ENCODE results near the gene LMBRD2. TPM values are rescaled to one million over a fixed set of nuclear protein-coding genes. Genes with fewer than 3 reads are reported as not detected.
A peak's percentile ranks its signal among the peaks of the same experiment; 100 is the strongest.

LMBRD2 gene
- total RNA-seq, 1 experiment from 2014 or later, result 10.3 TPM

- peak; percentile 55 for DNase-seq (ENCODE audit: low read depth)
Observed at GRCh38 chr5:36108758-36109460, 42.8 kb downstream of the LMBRD2 start.

- no peak for DNase-seq (ENCODE audit: low read depth)
Observed at GRCh38 chr5:36105819-36106218, 45.9 kb downstream of the LMBRD2 start.

DNA sequence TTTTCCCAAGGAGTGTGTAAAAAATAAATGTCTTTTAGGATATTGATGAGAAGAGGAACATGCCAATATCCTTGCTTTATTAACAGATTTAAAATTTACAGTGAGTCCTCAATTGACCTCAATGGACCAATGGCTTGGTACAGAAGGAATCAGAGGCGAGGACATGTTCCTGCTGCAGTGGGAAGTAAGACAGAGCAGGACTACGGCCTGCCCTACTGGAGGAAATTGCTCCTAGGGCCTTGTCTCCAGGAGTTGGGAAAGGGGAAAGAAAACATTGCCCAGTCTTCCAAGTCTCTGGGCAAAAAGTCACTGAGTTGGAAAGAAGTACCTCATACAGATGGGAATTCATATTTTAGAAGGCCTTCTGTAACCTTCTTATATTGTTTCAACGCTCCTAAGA, 51.9 kb downstream of the LMBRD2 start:
- DNase-seq (ENCODE audit: low read depth), result no peak

GRCh38 chr5:36096486-36096885, 55.2 kb downstream of the LMBRD2 start:
- no peak for DNase-seq (ENCODE audit: low read depth)

DNA sequence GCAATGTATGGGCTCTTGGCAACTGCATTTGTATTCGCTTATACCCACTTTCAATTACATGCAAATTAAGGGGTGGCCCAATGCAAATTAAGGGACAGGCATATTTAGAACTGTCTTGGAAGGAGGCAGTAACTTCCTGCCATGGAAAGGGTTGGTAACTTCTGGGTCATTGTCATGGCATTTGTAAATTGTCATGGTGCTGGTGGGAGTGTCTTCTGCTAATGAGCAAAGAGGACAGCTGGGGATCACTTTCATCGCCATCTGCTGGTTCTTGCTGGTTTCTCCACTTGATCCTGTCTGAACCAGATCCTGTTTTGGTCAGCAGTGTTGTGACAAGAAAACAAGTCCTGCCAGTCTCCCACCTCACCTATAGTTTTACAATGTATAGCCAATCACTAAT, 61.7 kb downstream of the LMBRD2 start:
- peak; percentile 58 for DNase-seq (ENCODE audit: low read depth)

GRCh38 chr5:36079200-36079781, 72.4 kb downstream of the LMBRD2 start:
- DNase-seq (ENCODE audit: low read depth), result peak; percentile 73

GRCh38 chr5:36078430-36078829, 73.3 kb downstream of the LMBRD2 start:
- DNase-seq (ENCODE audit: low read depth), result no peak

DNA sequence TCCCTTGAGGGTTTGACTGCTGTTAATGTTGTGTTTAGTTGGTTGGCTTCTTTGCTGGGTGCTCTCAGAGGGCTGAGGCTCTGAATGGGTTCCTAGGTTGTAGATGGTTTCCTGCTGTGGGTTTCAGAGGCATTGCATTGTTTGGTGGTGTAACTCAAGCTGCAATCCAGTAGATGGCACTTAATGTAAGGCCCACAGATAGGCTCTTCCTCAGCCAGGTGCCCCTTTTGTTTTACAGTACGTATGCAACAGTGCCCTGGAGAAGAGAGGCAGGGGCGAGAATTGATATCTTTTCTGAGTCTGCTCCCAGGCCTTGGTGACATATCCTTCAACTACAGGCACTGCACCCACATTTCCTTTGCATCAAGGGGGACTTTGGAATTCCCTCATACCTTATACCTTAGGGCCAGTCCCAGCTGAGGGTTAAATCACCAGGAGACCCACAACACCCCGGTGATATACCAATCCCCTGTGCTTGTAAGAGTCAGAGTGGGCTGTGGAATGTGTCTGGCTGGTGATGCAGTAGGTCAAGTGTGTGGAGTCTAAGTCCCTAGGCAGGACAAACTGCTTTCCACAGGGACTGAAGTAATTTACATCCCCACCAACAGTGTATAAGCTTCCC, 78.0 kb downstream of the LMBRD2 start:
- peak; percentile 40 for DNase-seq (ENCODE audit: low read depth)

DNA sequence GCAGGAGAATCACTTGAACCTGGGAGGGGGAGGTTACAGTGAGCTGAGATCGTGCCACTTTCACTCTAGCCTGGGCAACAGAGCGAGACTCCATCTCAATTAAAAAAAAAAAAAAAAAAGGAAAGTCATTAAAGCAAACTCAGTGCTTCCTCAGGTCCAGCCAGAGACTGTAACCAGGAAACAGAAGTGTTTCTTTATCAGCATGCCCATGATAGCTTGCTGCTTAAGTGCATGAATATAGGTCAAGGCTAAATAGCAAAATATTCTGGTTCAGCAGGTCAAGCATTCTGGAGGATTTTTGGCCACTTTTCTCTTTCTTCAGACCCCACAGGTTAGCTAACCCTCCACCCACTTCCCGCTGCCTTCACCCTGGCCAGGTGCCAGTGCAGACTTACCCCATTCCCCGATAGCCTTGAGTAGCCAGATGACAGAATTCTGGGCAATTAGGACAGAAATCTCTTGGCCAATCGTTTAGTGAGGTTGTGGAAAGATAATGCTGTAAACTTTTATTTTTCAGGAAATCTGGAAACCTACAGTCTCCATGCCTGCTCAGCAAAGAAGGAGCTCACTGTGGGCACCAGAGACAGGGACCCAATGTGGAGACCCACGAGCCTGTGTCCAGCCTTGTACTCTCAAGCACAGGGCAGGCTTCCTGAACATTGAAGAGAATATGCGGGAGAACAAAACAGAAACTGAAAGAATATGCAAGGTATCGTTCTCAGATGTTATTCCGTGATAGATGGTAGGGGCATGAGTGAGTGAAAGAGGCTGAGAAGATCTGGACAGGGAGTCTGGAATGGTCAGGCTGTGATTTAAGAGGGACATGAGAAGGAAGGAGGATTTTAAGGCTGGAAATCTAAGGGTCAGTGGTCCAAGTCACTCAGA, 80.8 kb downstream of the LMBRD2 start:
- peak; percentile 69 for DNase-seq (ENCODE audit: low read depth)

DNA sequence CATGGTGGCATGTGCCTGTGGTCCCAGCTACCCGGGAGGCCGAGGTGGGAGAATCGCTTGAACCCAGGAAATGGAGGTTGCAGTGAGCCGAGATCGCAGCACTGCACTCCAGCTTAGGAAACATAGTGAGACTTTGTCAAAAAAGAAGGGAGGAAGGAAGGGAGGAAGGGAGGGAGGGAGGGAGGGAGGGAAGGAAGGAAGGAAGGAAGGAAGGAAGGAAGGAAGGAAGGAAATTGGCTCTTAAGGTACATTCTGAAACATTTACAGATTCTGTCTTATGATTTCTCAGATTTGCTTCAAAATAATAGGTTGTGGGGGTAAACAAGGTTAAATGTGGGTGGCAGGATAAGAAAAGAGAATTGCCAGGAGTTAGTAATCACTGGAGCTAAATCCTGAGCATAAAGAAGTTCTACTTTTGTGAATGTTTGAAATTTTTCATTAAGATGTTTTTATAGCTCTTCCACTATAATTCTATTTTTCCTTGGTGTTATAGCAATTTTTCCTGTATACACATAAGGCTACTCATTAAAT, 82.9 kb downstream of the LMBRD2 start:
- DNase-seq (ENCODE audit: low read depth), result no peak

DNA sequence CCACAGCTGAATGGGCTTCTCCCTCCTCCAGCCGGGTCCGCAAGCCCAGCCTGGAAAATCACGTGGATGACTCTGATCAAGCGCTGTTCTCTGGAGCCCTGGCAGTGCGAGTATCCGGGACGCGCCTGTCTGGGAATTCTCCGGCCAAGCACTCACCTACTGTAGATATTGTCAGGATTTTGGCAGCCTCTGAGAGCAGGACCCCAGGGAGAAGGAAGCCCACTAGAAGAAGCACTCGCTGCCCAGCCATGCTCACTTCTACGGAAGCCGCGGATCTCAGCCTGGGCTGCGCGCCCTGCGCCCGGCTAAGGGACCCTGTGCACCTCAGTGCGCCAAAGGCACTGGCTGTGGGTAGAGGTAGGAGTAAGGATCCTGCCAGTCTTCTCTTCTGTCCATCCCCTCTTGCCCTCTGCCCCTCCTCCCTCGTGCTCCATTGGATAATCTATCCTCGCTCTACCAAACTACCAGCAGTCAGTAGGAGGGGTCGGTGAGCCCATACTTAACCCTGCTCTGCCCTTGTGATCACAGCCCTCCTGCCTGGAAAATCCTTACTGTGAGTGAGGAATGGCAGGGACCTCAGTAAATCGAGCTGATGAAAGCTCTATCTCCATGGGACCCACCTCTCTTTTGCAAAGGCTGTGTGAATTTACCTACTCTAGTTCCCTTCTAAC, 85.0 kb downstream of the LMBRD2 start, which contains the start of gene UGT3A2:
Gene UGT3A2, minus strand, starts transcription at position 343 of the 671 bp plus-strand sequence. Its CDS starts 93 bp downstream, at position 250.
- DNase-seq (ENCODE audit: low read depth), result peak; percentile 14

DNA sequence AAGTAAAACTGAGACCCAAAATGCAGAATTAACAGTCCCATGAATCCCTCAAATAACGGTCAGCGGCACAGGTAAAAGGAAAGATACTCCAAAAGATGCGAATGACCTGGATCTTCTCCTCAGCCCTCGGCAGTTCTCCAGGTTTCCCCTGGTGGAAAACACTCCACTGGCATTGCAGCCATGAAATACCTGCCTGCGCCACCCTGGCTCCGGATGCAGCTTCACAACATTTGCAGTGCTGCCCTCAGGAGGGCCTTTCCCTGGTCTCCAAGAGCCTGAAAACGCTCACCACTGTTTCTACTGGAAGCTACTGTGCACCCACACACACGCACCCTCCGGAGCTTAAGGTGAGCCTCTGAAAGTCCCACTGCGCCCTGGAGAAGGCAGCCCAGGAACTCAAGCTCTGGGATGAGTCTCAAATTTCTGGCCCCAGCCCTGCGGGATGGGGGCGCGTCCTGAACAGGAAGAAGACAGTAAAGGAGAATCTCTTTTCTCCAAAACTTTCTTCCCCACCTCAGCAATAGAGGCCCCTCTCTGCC, 85.6 kb downstream of the LMBRD2 start:
- no peak for DNase-seq (ENCODE audit: low read depth)

DNA sequence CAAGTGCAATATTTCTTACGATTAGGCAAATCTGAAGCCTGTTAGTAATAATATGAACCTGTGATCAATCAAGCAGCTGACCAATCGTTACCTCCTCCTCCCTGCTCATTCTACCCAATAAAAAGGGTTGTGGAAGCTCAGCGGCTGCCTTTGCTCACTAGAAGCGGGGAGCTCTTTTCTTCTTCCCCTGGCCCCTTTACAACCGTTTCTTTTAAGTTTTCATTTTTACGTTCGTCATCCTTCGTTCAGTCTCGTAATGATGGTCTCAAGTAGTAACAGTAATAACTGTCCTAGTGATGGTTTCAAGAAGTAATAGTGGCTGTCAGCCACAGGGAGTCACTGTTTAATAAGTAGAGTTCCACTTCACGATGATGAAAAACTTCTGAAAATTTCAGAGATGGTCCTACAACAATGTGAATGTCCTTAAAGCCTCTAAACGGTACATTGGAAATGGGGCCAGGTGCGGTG, 91.2 kb downstream of the LMBRD2 start:
- peak; percentile 18 for DNase-seq (ENCODE audit: low read depth)

GRCh38 chr5:36059571-36060419, 91.9 kb downstream of the LMBRD2 start:
- DNase-seq (ENCODE audit: low read depth), result peak; percentile 69

DNA sequence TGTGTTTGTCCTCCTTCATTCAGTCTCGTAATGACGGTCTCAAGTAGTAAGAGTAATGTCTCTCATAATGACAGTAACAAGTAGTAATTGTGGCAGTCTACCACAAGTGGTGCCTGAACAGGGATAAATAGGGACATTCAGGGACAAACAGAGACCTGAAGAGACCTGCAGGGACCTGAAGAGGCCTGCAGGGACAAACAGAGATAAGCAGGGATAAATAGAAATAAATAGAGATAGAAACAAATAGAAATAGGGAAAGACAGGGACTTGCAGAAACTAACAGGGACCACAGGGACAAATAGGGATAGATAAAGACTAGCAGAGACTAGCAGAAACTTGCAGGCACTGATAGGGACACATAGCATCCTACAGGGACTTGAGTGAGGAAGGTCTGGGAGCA, 92.9 kb downstream of the LMBRD2 start:
- no peak for DNase-seq (ENCODE audit: low read depth)

- peak; percentile 12 for DNase-seq (ENCODE audit: low read depth)
Observed at GRCh38 chr5:36057386-36057785, 94.3 kb downstream of the LMBRD2 start.

- no peak for DNase-seq (ENCODE audit: low read depth)
Observed at GRCh38 chr5:36056422-36056821, 95.3 kb downstream of the LMBRD2 start.

GRCh38 chr5:36055984-36056383, 95.7 kb downstream of the LMBRD2 start:
- no peak for DNase-seq (ENCODE audit: low read depth)

DNA sequence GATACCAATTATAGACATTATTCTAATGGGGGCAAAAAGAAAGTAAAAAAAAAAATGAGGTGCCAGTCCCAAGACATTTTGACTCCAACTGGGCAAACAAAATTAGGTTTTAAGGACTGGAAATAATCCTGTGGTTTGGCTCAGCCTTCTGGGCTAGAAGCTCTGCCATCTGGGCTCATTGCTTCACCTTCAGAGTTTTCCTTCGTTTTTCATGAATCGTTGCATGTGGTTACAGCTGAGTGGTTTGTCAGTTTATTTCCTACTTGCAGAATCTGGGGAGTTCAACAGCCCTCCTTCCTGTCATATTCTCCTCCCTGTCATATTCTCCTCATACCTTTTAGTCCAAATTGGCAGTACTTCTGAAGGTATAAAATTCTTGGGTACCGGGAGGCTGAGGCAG, 97.0 kb downstream of the LMBRD2 start:
- peak; percentile 50 for DNase-seq (ENCODE audit: low read depth)

- DNase-seq (ENCODE audit: low read depth), result peak; percentile 11
Observed at GRCh38 chr5:36052538-36052937, 99.1 kb downstream of the LMBRD2 start.

All from M059J (cell line).